Measurements from ENCODE around the gene TMEM179.
"Not testable (repeated sequence)": the region's sequence is repeated elsewhere in the genome, so short reads cannot be mapped to it uniquely, and the experiment has no call there.

Gene TMEM179

GRCh38 chr14:104585966-104586697 is 18.4 kb downstream of the TMEM179 start:
- no peak for DNase-seq

- DNase-seq, result no peak
Observed at GRCh38 chr14:104584557-104584956, 20.0 kb downstream of the TMEM179 start.

GRCh38 chr14:104583424-104584306 is 20.9 kb downstream of the TMEM179 start:
- no peak for DNase-seq

GRCh38 chr14:104582662-104583061 is 21.9 kb downstream of the TMEM179 start:
- no peak for DNase-seq

- DNase-seq, result no peak
Observed at GRCh38 chr14:104582005-104582404, 22.6 kb downstream of the TMEM179 start.

- DNase-seq, result no peak
Observed at GRCh38 chr14:104581521-104581920, 23.1 kb downstream of the TMEM179 start.

GRCh38 chr14:104580961-104581360 is 23.6 kb downstream of the TMEM179 start:
- DNase-seq, result no peak

- DNase-seq, result not testable (repeated sequence)
Observed at GRCh38 chr14:104579939-104580338, 24.6 kb downstream of the TMEM179 start.

GRCh38 chr14:104579507-104579906 is 25.1 kb downstream of the TMEM179 start, which contains the start of gene C14orf180:
C14orf180 (plus strand) TSS chr14:104579764; CDS start chr14:104586431, 6,667 bp downstream.
- DNase-seq, result no peak

GRCh38 chr14:104578321-104578720 is 26.3 kb downstream of the TMEM179 start:
- DNase-seq, result no peak

- no peak for DNase-seq
Observed at GRCh38 chr14:104577847-104578301, 26.7 kb downstream of the TMEM179 start.

- no peak for DNase-seq
Observed at GRCh38 chr14:104577426-104577825, 27.1 kb downstream of the TMEM179 start.

- no peak for DNase-seq
Observed at GRCh38 chr14:104576970-104577332, 27.6 kb downstream of the TMEM179 start.

- no peak for DNase-seq
Observed at GRCh38 chr14:104576232-104576969, 28.2 kb downstream of the TMEM179 start.

GRCh38 chr14:104574978-104575583 is 29.5 kb downstream of the TMEM179 start:
- DNase-seq, result no peak

- DNase-seq, result no peak
Observed at GRCh38 chr14:104574536-104574935, 30.0 kb downstream of the TMEM179 start.

GRCh38 chr14:104573930-104574329 is 30.6 kb downstream of the TMEM179 start:
- no peak for DNase-seq

- DNase-seq, result no peak
Observed at GRCh38 chr14:104572668-104573067, 31.9 kb downstream of the TMEM179 start.

GRCh38 chr14:104572024-104572626 is 32.4 kb downstream of the TMEM179 start:
- DNase-seq, result no peak

- no peak for DNase-seq
Observed at GRCh38 chr14:104571246-104571645, 33.3 kb downstream of the TMEM179 start.

- no peak for DNase-seq
Observed at GRCh38 chr14:104569435-104569834, 35.1 kb downstream of the TMEM179 start.

GRCh38 chr14:104568620-104569019 is 36.0 kb downstream of the TMEM179 start:
- DNase-seq, result no peak

- DNase-seq, result no peak
Observed at GRCh38 chr14:104567957-104568225, 36.7 kb downstream of the TMEM179 start.
